Testis (tissue), 2 donors: ENCODE data around the gene DLAT.

Experiments used
- POLR2A ChIP-seq: fragments of 450-650 bp; IDR thresholded peaks from one replicate; pipeline ENCODE4 v1.6.1; 2017; ENCODE audit warnings: antibody characterized with exemption, mild to moderate bottlenecking, moderate library complexity
- TF ChIP-seq, protein P1 (sequence below), 3 experiments: fragments of 450-650 bp in 2 of 3; fragments of 200-600 bp in 1 of 3; sonication (generic) in 1 of 3; IDR thresholded peaks; one replicate each; pipeline ENCODE4 v1.5.1; 2016 to 2019; ENCODE audit warnings: antibody characterized with exemption in 3 of 3, mild to moderate bottlenecking in 2 of 3, moderate library complexity in 1 of 3

DNA sequence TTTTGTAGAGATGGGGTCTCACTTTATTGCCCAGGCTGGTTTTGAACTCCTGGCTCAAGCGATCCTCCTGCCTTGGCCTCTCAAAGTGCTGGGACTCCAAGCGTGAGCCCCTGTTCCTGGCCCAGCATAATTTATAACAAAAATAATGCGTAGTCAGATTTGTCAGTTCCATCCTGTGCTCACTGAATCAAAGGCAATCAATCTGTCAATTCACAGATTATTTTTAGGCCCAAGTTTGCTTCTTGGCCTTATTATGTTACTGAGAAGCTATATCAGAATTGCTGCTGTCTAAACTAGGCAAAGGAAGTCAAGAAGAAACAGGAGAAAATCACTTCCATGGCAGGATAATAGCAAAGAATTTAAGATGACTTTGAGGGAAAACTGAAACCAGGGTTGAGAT is 8.7 kb downstream of the DLAT start:
- TF ChIP-seq, protein P1, sequence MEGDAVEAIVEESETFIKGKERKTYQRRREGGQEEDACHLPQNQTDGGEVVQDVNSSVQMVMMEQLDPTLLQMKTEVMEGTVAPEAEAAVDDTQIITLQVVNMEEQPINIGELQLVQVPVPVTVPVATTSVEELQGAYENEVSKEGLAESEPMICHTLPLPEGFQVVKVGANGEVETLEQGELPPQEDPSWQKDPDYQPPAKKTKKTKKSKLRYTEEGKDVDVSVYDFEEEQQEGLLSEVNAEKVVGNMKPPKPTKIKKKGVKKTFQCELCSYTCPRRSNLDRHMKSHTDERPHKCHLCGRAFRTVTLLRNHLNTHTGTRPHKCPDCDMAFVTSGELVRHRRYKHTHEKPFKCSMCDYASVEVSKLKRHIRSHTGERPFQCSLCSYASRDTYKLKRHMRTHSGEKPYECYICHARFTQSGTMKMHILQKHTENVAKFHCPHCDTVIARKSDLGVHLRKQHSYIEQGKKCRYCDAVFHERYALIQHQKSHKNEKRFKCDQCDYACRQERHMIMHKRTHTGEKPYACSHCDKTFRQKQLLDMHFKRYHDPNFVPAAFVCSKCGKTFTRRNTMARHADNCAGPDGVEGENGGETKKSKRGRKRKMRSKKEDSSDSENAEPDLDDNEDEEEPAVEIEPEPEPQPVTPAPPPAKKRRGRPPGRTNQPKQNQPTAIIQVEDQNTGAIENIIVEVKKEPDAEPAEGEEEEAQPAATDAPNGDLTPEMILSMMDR (IDR thresholded peaks at IDR 0.05), result no peak
- no peak for TF ChIP-seq POLR2A
